Tibial nerve (tissue), 4 donors: ENCODE measurements around the gene TREML2. TPM values are rescaled to one million over a fixed set of nuclear protein-coding genes. Genes with fewer than 3 reads are reported as not detected.

Source experiments
- DNase-seq, 2 donors: peaks; one replicate each; pipeline ENCODE4 v3.0.0-alpha.2; 2019; ENCODE audit warnings: low spot score in 2 of 2
- H3K27ac ChIP-seq, 4 donors: fragments of 200-600 bp; sonication (generic) in 3 of 4; one replicate each; pipeline ENCODE4 v1.5.1; 2017 to 2019; ENCODE audit warnings: mild to moderate bottlenecking in 1 of 4
- H3K27me3 ChIP-seq, 2 donors: fragments of 200-600 bp; sonication (generic) in 1 of 2; one replicate each; pipeline versions ENCODE4 v1.5.1 to v1.6.0; 2017 to 2019
- H3K36me3 ChIP-seq, 3 donors: fragments of 200-600 bp; sonication (generic); one replicate each; pipeline ENCODE4 v1.5.1; 2018 to 2019
- H3K4me1 ChIP-seq, 4 donors: fragments of 200-600 bp; sonication (generic) in 3 of 4; one replicate each; pipeline ENCODE4 v1.5.1; 2017 to 2019
- H3K4me3 ChIP-seq, 4 donors: fragments of 200-600 bp; sonication (generic) in 3 of 4; one replicate each; pipeline ENCODE4 v1.5.1; 2017 to 2019; ENCODE audit warnings: mild to moderate bottlenecking in 1 of 4, moderate library complexity in 1 of 4
- H3K9me3 ChIP-seq, 4 donors: fragments of 200-600 bp; sonication (generic) in 3 of 4; one replicate each; pipeline ENCODE4 v1.5.1; 2017 to 2019
- EP300 ChIP-seq, 2 donors: sonication (generic); formaldehyde crosslinking; IDR thresholded peaks; one replicate each; pipeline ENCODE4 v1.6.1; 2017; ENCODE audit warnings: antibody characterized with exemption in 2 of 2, mild to moderate bottlenecking in 1 of 2
- POLR2A ChIP-seq, 2 donors: fragments of 450-650 bp; IDR thresholded peaks; one replicate each; pipeline ENCODE4 v1.6.1; 2017; ENCODE audit warnings: antibody characterized with exemption in 2 of 2, mild to moderate bottlenecking in 2 of 2, moderate library complexity in 2 of 2
- WGBS, 2 donors: methylation state at CpG; one replicate each; pipeline ENCODE4 v1.1.5; 2018; 5-methylcytosine and 5-hydroxymethylcytosine counted together
- total RNA-seq, 4 donors: library from RNA; depleted of rRNA; stranded (reverse); fragments of >200 nt; gene quantifications; one replicate each; pipeline ENCODE4 v1.1.0, GENCODE V29; 2016
- TF ChIP-seq, protein P1 (sequence below), 5 experiments: fragments of 200-600 bp in 3 of 5; fragments of 450-650 bp in 2 of 5; sonication (generic) in 3 of 5; IDR thresholded peaks; one replicate each; pipeline ENCODE4 v1.5.1; 2016 to 2019; ENCODE audit warnings: antibody characterized with exemption in 5 of 5, mild to moderate bottlenecking in 3 of 5, moderate library complexity in 2 of 5

Gene TREML2
- total RNA-seq, 4 donors from 2014 or later: not detected

DNA sequence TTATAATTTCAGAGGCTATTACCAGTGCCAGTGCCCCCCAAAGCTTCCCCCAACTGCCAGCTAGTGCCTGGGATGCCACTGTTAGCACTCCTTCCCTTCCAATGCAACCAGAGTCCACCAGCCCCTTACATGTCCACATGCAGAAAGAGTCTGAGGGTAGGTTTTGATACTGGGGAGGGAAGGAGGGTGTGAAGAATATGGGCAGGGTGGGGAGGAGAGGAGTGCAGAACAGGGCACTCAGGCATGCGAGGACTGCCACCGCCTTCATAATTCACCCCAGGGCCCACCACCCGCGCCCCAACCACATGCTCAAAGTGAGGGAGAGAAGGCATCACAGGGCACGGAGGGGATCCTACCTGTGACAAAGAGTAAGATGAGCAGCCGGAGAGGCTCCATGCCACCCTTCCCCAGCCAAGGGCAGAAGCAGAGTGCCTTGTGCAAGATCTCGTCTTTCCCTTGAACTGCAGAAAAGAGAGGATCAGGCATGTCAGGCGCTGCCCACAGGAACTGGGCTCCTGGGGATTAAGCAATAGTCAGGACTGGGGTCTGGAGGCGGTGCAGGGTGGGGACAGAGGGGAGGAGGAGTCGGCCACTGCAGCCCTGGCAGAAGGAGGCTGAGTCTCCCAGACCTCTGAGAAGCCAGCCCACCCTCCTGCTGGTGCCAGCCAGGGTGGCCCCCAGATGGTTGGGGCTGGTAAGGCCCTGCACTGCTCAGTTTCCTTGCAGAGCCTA is 38.1 kb downstream of the TREML2 start, which contains the start of gene TREM2:
TREM2 (minus strand) TSS at position 430 of the 732 bp plus-strand sequence; CDS start at position 396, 34 bp downstream.
- TF ChIP-seq, protein P1, sequence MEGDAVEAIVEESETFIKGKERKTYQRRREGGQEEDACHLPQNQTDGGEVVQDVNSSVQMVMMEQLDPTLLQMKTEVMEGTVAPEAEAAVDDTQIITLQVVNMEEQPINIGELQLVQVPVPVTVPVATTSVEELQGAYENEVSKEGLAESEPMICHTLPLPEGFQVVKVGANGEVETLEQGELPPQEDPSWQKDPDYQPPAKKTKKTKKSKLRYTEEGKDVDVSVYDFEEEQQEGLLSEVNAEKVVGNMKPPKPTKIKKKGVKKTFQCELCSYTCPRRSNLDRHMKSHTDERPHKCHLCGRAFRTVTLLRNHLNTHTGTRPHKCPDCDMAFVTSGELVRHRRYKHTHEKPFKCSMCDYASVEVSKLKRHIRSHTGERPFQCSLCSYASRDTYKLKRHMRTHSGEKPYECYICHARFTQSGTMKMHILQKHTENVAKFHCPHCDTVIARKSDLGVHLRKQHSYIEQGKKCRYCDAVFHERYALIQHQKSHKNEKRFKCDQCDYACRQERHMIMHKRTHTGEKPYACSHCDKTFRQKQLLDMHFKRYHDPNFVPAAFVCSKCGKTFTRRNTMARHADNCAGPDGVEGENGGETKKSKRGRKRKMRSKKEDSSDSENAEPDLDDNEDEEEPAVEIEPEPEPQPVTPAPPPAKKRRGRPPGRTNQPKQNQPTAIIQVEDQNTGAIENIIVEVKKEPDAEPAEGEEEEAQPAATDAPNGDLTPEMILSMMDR (IDR thresholded peaks at IDR 0.05): no peak
- TF ChIP-seq POLR2A (IDR thresholded peaks at IDR 0.05) (no peak), EP300 (IDR thresholded peaks at IDR 0.05) (no peak)

DNA sequence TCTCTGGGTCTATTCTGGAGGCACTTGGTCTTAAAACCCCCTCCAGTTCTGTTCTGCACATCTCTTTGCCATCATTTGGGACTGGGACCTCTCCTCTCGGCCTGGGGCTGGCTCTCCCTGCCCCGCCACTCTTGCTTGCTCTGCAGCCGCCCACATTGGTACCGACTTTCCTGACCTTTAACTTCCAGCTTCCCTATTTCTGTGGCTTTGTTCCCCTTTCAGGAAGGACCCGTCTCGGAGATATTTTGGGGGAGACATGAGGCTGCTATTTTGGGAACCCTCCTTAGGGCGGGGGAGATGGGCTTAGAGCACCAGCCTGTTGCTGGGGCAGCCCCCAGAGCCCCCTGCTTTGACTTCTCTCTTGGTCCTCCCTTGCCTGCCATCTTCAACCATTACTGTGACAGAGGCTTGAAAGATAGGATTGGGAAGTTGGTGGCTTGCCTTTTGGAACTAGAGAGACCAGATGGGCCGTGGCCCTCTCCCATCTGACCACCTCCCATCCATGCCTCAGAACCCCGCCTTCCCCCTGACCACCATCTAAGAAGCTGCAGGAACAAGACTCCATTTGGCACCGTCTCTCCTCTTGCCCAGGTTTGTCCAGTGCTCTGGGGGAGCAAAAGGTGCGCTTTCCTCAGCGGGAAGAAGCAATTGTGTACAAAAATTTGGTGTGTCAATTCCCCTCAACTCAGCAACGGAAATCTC is 38.9 kb downstream of the TREML2 start:
- WGBS, 2 donors: 64 to 67% methylated on average over 13 of the region's 13 CpGs
- Histone ChIP-seq H3K9me3 (no peaks in the 10 kb centered on the region), H3K27ac (no peak overlapping the region), H3K4me3 (peak overlapping the region in 1 of 4 donors; percentile 24), H3K27me3 (peaks cover 0 to 5% of the 10 kb centered on the region in 2 donors), H3K4me1 (no peaks in the 10 kb centered on the region), H3K36me3 (no peaks in the 10 kb centered on the region)
- DNase-seq: no peak
- no peak for TF ChIP-seq POLR2A (IDR thresholded peaks at IDR 0.05)
- TF ChIP-seq EP300 (IDR thresholded peaks at IDR 0.05): no peak
- TF ChIP-seq, protein P1 (IDR thresholded peaks at IDR 0.05): no peak

More for the DNA sequence above, 38.1 kb downstream of the TREML2 start, which contains the start of gene TREM2:
- Histone ChIP-seq H3K9me3 (no peaks in the 10 kb centered on the region), H3K27me3 (peaks cover 0 to 5% of the 10 kb centered on the region in 2 donors), H3K4me1 (no peaks in the 10 kb centered on the region), H3K36me3 (no peaks in the 10 kb centered on the region), H3K4me3 (peak within 1 kb of the TSS in 1 of 4 donors; percentile 24), H3K27ac (no peak within 1 kb of the TSS)
- DNase-seq: no peak
- 74 to 80% methylated on average over 10 of the region's 10 CpGs for WGBS, 2 donors

DNA sequence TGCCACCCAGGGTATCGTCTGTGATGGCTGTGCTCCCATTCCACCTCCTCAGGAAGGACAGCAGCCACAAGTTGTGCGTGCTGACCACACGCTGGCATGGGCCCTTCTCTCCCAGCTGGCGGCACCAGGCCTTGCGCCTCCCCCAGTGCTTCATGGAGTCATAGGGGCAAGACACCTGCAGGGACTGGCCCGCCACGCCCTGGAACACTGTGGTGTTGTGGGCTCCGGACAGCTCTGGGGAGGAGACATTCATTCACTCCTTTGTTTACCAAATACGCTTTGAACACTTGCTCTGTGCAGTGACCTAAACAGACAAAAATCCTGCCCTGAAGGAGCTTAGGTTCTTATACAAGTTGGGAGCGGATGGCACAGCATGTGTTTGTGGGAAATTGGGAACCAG is 39.6 kb downstream of the TREML2 start:
- Histone ChIP-seq H3K27me3 (peaks cover 0 to 5% of the 10 kb centered on the region in 2 donors), H3K36me3 (no peaks in the 10 kb centered on the region), H3K27ac (no peak overlapping the region), H3K4me3 (peak overlapping the region in 1 of 4 donors; percentile 24), H3K4me1 (no peaks in the 10 kb centered on the region), H3K9me3 (no peaks in the 10 kb centered on the region)
- 85 to 87% methylated on average over 5 to 10 of the region's 10 CpGs for WGBS, 2 donors
- DNase-seq: no peak
- TF ChIP-seq POLR2A (IDR thresholded peaks at IDR 0.05): no peak
- TF ChIP-seq, protein P1 (IDR thresholded peaks at IDR 0.05): no peak
- no peak for TF ChIP-seq EP300 (IDR thresholded peaks at IDR 0.05)

DNA sequence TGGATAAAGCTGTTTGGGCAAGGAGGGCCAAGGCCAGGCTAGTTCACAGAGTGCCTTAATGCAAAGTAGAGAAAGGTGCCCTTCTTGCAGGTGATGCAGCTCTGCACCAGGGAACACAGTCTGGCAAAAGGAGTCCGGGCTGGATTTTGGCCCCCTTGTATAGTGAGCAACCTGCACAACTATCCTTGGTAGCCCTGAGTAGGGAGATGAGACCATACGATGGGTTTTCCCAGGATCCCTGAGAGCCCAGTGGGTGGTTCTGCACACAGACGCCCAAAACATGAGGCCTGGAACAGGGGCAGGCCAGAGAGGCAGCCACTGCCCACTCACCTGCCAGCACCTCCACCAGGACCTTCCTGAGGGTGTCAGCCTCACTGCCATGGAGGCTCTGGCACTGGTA is 40.0 kb downstream of the TREML2 start:
- Histone ChIP-seq H3K27ac (no peak overlapping the region), H3K9me3 (no peaks in the 10 kb centered on the region), H3K27me3 (peaks cover 0 to 5% of the 10 kb centered on the region in 2 donors), H3K4me3 (no peak overlapping the region), H3K36me3 (no peaks in the 10 kb centered on the region), H3K4me1 (no peaks in the 10 kb centered on the region)
- 51 to 80% methylated on average over 2 to 3 of the region's 3 CpGs for WGBS, 2 donors
- TF ChIP-seq, protein P1 (IDR thresholded peaks at IDR 0.05): no peak
- TF ChIP-seq EP300 (IDR thresholded peaks at IDR 0.05) (no peak), POLR2A (IDR thresholded peaks at IDR 0.05) (no peak)
- no peak for DNase-seq
